Nephron progenitor cell (in vitro differentiated cells): ENCODE results near the gene FARSA.
"Not testable (repeated sequence)": the region's sequence is repeated elsewhere in the genome, so short reads cannot be mapped to it uniquely, and the experiment has no call there.

Source experiments
- DNase-seq: peaks from one replicate; pipeline ENCODE4 v3.0.0; 2021
- H3K27ac Mint-ChIP-seq: 2 replicates; pipeline ENCODE4 v1.8.0; 2021; ENCODE audit warnings: mild to moderate bottlenecking, moderate library complexity, mixed read lengths
- H3K27me3 Mint-ChIP-seq: 2 replicates; pipeline ENCODE4 v1.8.0; 2021; ENCODE audit warnings: mild to moderate bottlenecking, low read depth, mixed read lengths; ENCODE audit not compliant: poor library complexity
- H3K36me3 Mint-ChIP-seq: 2 replicates; pipeline ENCODE4 v1.8.0; 2021; ENCODE audit warnings: low read depth, mixed read lengths
- H3K4me1 Mint-ChIP-seq: 2 replicates; pipeline ENCODE4 v1.8.0; 2021; ENCODE audit warnings: mixed read lengths
- H3K4me3 Mint-ChIP-seq: 2 replicates; pipeline ENCODE4 v1.8.0; 2021; ENCODE audit warnings: mild to moderate bottlenecking, moderate library complexity, mixed read lengths
- H3K9me3 Mint-ChIP-seq: 2 replicates; pipeline ENCODE4 v1.8.0; 2021; ENCODE audit warnings: mild to moderate bottlenecking, moderate library complexity, mixed read lengths
- CTCF ChIP-seq: fragments of 200-600 bp; sonication (generic); IDR thresholded peaks from 2 replicates; pipeline ENCODE4 v1.5.0; 2021; ENCODE audit warnings: antibody characterized with exemption

The FARSA gene

GRCh38 chr19:12933287-12934072 lies at the start of gene FARSA:
TSS of gene FARSA (minus strand) at chr19:12933711. CDS start at chr19:12933696, 15 bp downstream.
- peak within 1 kb of the TSS; percentile 91 for H3K27ac Mint-ChIP-seq

GRCh38 chr19:12983091-12983490 lies 49.6 kb upstream of the FARSA start:
- Mint-ChIP-seq H3K36me3 (no peaks in the 10 kb centered on the region), H3K4me3 (no peak overlapping the region), H3K9me3 (no peaks in the 10 kb centered on the region), H3K27me3 (peaks cover 13% of the 10 kb centered on the region), H3K27ac (no peak overlapping the region), H3K4me1 (no peaks in the 10 kb centered on the region)
- TF ChIP-seq CTCF = no peak
- DNase-seq = no peak

More at GRCh38 chr19:12933287-12934072, at the start of gene FARSA:
- H3K9me3 Mint-ChIP-seq = no peaks in the 10 kb centered on the region
- peaks cover 18% of the 10 kb centered on the region for H3K36me3 Mint-ChIP-seq
- H3K4me1 Mint-ChIP-seq = peaks cover 39% of the 10 kb centered on the region
- no peaks in the 10 kb centered on the region for H3K27me3 Mint-ChIP-seq
- peak; percentile 88 for DNase-seq
- peak within 1 kb of the TSS; percentile 99 for H3K4me3 Mint-ChIP-seq
- no peak for TF ChIP-seq CTCF

- no peaks in the 10 kb centered on the region for H3K36me3 Mint-ChIP-seq
- no peak for DNase-seq
- no peaks in the 10 kb centered on the region for H3K9me3 Mint-ChIP-seq
- H3K27ac Mint-ChIP-seq = no peak overlapping the region
- H3K4me3 Mint-ChIP-seq = no peak overlapping the region
- TF ChIP-seq CTCF = no peak
- H3K4me1 Mint-ChIP-seq = no peaks in the 10 kb centered on the region
- peaks cover 18% of the 10 kb centered on the region for H3K27me3 Mint-ChIP-seq
Measured at GRCh38 chr19:12982648-12983047, 49.1 kb upstream of the FARSA start.

- Mint-ChIP-seq H3K36me3 (no peaks in the 10 kb centered on the region), H3K27ac (no peak overlapping the region), H3K9me3 (no peaks in the 10 kb centered on the region), H3K4me3 (no peak overlapping the region), H3K27me3 (peaks cover 36% of the 10 kb centered on the region), H3K4me1 (no peaks in the 10 kb centered on the region)
- TF ChIP-seq CTCF = no peak
- no peak for DNase-seq
Measured at GRCh38 chr19:12979974-12980373, 46.5 kb upstream of the FARSA start.

- DNase-seq, H3K9me3 Mint-ChIP-seq, H3K4me3 Mint-ChIP-seq, H3K4me1 Mint-ChIP-seq, H3K36me3 Mint-ChIP-seq, H3K27ac Mint-ChIP-seq: not testable (repeated sequence)
- H3K27me3 Mint-ChIP-seq = peaks cover 54% of the 10 kb centered on the region
Measured at GRCh38 chr19:12976109-12976508, 42.6 kb upstream of the FARSA start.

GRCh38 chr19:12975221-12975741 lies 41.8 kb upstream of the FARSA start:
- Mint-ChIP-seq H3K27ac (no peak overlapping the region), H3K36me3 (no peaks in the 10 kb centered on the region), H3K4me1 (peaks cover 2% of the 10 kb centered on the region), H3K27me3 (peaks cover 57% of the 10 kb centered on the region), H3K4me3 (no peak overlapping the region), H3K9me3 (no peaks in the 10 kb centered on the region)
- no peak for DNase-seq
- no peak for TF ChIP-seq CTCF
